PFSK-1 (cell line): ENCODE measurements around the gene KRT33A.

Experiments
- SIN3A ChIP-seq: IDR thresholded peaks from 2 replicates; pipeline ENCODE4 v1.6.1; 2012; ENCODE audit warnings: mild to moderate bottlenecking, low read length, moderate library complexity, borderline replicate concordance; ENCODE audit not compliant: insufficient read depth
- TF ChIP-seq, protein P1 (sequence below), 2 experiments: IDR thresholded peaks; 2 replicates each; pipeline versions ENCODE4 v1.6.1 to v1.8.0; 2011 to 2012; ENCODE audit warnings: low read depth in 2 of 2, low read length in 2 of 2, control low read depth in 1 of 2, inconsistent platforms in 1 of 2, mild to moderate bottlenecking in 1 of 2, moderate library complexity in 1 of 2; ENCODE audit not compliant: insufficient read depth in 1 of 2

- TF ChIP-seq, protein P1, sequence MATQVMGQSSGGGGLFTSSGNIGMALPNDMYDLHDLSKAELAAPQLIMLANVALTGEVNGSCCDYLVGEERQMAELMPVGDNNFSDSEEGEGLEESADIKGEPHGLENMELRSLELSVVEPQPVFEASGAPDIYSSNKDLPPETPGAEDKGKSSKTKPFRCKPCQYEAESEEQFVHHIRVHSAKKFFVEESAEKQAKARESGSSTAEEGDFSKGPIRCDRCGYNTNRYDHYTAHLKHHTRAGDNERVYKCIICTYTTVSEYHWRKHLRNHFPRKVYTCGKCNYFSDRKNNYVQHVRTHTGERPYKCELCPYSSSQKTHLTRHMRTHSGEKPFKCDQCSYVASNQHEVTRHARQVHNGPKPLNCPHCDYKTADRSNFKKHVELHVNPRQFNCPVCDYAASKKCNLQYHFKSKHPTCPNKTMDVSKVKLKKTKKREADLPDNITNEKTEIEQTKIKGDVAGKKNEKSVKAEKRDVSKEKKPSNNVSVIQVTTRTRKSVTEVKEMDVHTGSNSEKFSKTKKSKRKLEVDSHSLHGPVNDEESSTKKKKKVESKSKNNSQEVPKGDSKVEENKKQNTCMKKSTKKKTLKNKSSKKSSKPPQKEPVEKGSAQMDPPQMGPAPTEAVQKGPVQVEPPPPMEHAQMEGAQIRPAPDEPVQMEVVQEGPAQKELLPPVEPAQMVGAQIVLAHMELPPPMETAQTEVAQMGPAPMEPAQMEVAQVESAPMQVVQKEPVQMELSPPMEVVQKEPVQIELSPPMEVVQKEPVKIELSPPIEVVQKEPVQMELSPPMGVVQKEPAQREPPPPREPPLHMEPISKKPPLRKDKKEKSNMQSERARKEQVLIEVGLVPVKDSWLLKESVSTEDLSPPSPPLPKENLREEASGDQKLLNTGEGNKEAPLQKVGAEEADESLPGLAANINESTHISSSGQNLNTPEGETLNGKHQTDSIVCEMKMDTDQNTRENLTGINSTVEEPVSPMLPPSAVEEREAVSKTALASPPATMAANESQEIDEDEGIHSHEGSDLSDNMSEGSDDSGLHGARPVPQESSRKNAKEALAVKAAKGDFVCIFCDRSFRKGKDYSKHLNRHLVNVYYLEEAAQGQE (IDR thresholded peaks at IDR 0.05; ENCODE audit: insufficient read depth in 1 of 2, low read depth in 2 of 2, low read length in 2 of 2): no peak
- TF ChIP-seq SIN3A: no peak
Measured at GRCh38 chr17:41347869-41348760, 2.5 kb downstream of the KRT33A start.
